K562 (cell line): Measurements from ENCODE around the gene ANKRD61. TPM values are rescaled to one million over a fixed set of nuclear protein-coding genes. Genes with fewer than 3 reads are reported as not detected.

ENCODE experiments used
- ATAC-seq: fragments of 200-7000 bp; cut with Tn5 transposase; 3 replicates; pipeline ENCODE4 v1.9.1; 2020; ENCODE audit warnings: moderate library complexity
- BruUV-seq: library from RNA; stranded (reverse); fragments of 400-500 nt; replicated peaks from 2 replicates; lab custom pipeline; 2021; lab: Mats Ljungman, UMichigan
- CTCF ChIA-PET: fragments of 300-600 bp; formaldehyde crosslinking; extraction: SDS; loops from one replicate; lab custom pipeline; 2021; ENCODE audit warnings: low intra/inter-chr PET ratio; lab: Yijun Ruan, JAX
- POLR2A ChIA-PET: fragments of 300-600, 350-650 bp; sonication (Branson Sonifier 250); formaldehyde crosslinking; extraction: SDS; loops from one replicate; lab custom pipeline; 2021; ENCODE audit warnings: antibody characterized with exemption, inconsistent platforms; lab: Yijun Ruan, JAX
- DNase-seq, 4 experiments: peaks; one replicate each; pipeline versions ENCODE4 v3.0.0 to v3.0.0-alpha.2; 2011 to 2018; ENCODE audit warnings: low spot score in 3 of 4, mixed read lengths in 3 of 4; ENCODE audit errors: extremely low read depth in 1 of 4
- FAIRE-seq: peaks from 2 replicates; lab custom pipeline; 2011; peaks lifted over from hg19 to GRCh38; lab: Jason Lieb, UNC
- H2AFZ ChIP-seq: 2 replicates; pipeline ENCODE4 v1.6.0; 2011; ENCODE audit warnings: low read depth, low read length, control low read depth, inconsistent platforms
- H3K27ac ChIP-seq: fragments of 200-600 bp; 3 replicates; pipeline ENCODE4 v1.8.0; 2011; ENCODE audit warnings: low read depth, mild to moderate bottlenecking, control low read depth, inconsistent platforms, low read length, moderate library complexity, mixed read lengths; ENCODE audit errors: extremely low read depth
- H3K27me3 ChIP-seq, 2 experiments: fragments of 300-600 bp in 1 of 2; 2 replicates in 1 of 2; 3 replicates in 1 of 2; pipeline versions ENCODE4 v1.6.0 to v1.8.0; 2011; ENCODE audit warnings: inconsistent platforms in 2 of 2, low read length in 2 of 2, mild to moderate bottlenecking in 1 of 2, mixed read lengths in 1 of 2, moderate library complexity in 1 of 2; ENCODE audit not compliant: control insufficient read depth in 2 of 2, insufficient read depth in 2 of 2
- H3K36me3 ChIP-seq: fragments of 300-600 bp; 3 replicates; pipeline ENCODE4 v1.8.0; 2011; ENCODE audit warnings: mild to moderate bottlenecking, low read length, inconsistent platforms; ENCODE audit not compliant: control insufficient read depth, insufficient read depth
- H3K4me1 ChIP-seq, 2 experiments: fragments of 200-600 bp in 1 of 2; replicated peaks in 1 of 2; 2 replicates in 1 of 2; 3 replicates in 1 of 2; pipeline versions ENCODE4 v1.5.1 to v1.8.0; 2011; ENCODE audit warnings: inconsistent platforms in 2 of 2, low read length in 2 of 2, mild to moderate bottlenecking in 1 of 2, mixed read lengths in 1 of 2, moderate library complexity in 1 of 2; ENCODE audit not compliant: control insufficient read depth in 2 of 2, insufficient read depth in 2 of 2
- H3K4me2 ChIP-seq: 2 replicates; pipeline ENCODE4 v1.6.1; 2011; ENCODE audit warnings: low read length, control low read depth, inconsistent platforms, mixed read lengths; ENCODE audit not compliant: insufficient read depth
- H3K4me3 ChIP-seq: fragments of 200-600 bp; sonication (generic), shearing (Covaris generic); 2 replicates; pipeline ENCODE4 v1.5.1; 2016; ENCODE audit warnings: control low read depth, inconsistent platforms
- H3K79me2 ChIP-seq: fragments of 200-600 bp; 3 replicates; pipeline ENCODE4 v1.8.0; 2011; ENCODE audit warnings: low read length, inconsistent platforms; ENCODE audit not compliant: control insufficient read depth, insufficient read depth
- H3K9ac ChIP-seq, 2 experiments: 2 replicates each; pipeline versions ENCODE4 v1.6.0 to v1.6.1; 2011; ENCODE audit warnings: low read depth in 2 of 2, low read length in 2 of 2, control low read depth in 1 of 2, inconsistent platforms in 1 of 2, mild to moderate bottlenecking in 1 of 2, mixed read lengths in 1 of 2; ENCODE audit not compliant: insufficient read depth in 1 of 2
- H3K9me1 ChIP-seq: one replicate; pipeline ENCODE4 v1.6.0; 2011; ENCODE audit warnings: inconsistent platforms, mild to moderate bottlenecking, low read length, moderate library complexity; ENCODE audit not compliant: control insufficient read depth, insufficient read depth
- H3K9me3 ChIP-seq: replicated peaks from 2 replicates; pipeline ENCODE4 v1.5.1; 2011; ENCODE audit warnings: low read depth, low read length, inconsistent platforms; ENCODE audit not compliant: control insufficient read depth, insufficient read depth
- H4K20me1 ChIP-seq: replicated peaks from 2 replicates; pipeline ENCODE4 v1.6.1; 2011; ENCODE audit warnings: low read length, inconsistent platforms, mixed read lengths; ENCODE audit not compliant: control insufficient read depth, insufficient read depth
- CXXC5 ChIP-seq: fragments of 250-450 bp; sonication (Bioruptor Pico); IDR thresholded peaks from 2 replicates; pipeline ENCODE4 v1.8.0; 2022; ENCODE audit warnings: inconsistent platforms, mild to moderate bottlenecking, moderate library complexity
- NCOA2 ChIP-seq, 2 experiments: fragments of 450-650 bp; IDR thresholded peaks; 2 replicates each; pipeline ENCODE4 v1.6.1; 2018; ENCODE audit warnings: mild to moderate bottlenecking in 2 of 2, moderate library complexity in 1 of 2; ENCODE audit not compliant: partially characterized antibody in 2 of 2
- NFRKB ChIP-seq: fragments of 450-650 bp; IDR thresholded peaks from 2 replicates; pipeline ENCODE4 v1.6.1; 2016; ENCODE audit warnings: low read depth
- SMAD4 ChIP-seq: fragments of 250-450 bp; sonication (Bioruptor Pico); conservative IDR thresholded peaks from 2 replicates; pipeline ENCODE4 v1.8.0; 2021; ENCODE audit warnings: inconsistent platforms, mild to moderate bottlenecking, moderate library complexity
- TARDBP ChIP-seq: fragments of 450-650 bp; IDR thresholded peaks from 2 replicates; pipeline ENCODE4 v1.6.1; 2016
- ZNF263 ChIP-seq: sonication (generic); formaldehyde crosslinking; IDR thresholded peaks from 2 replicates; pipeline ENCODE4 v1.8.0; 2022; ENCODE audit warnings: mild to moderate bottlenecking, missing genetic modification reagents, borderline replicate concordance
- ZNF436 ChIP-seq: fragments of 250-450, 450-650 bp; sonication (Bioruptor Pico); formaldehyde crosslinking; IDR thresholded peaks from 2 replicates; pipeline ENCODE4 v1.7.0; 2020; ENCODE audit warnings: mild to moderate bottlenecking
- WGBS: fragments of 100-300 bp; shearing (Covaris generic); methylation state at CpG from one replicate; pipeline ENCODE4 v1.1.6; 2016; ENCODE audit warnings: low coverage, mixed read lengths; ENCODE audit not compliant: insufficient coverage; ENCODE audit errors: missing lambda C conversion rate; 5-methylcytosine and 5-hydroxymethylcytosine counted together
- in situ Hi-C: fragments of 300-500 bp; cut with MboI; formaldehyde crosslinking; loops from 4 replicates; pipeline ENCODE4 v1.15.0; 2018; ENCODE audit warnings: inconsistent platforms, mixed read lengths
- intact Hi-C: fragments of 100-400 bp; cut with micrococcal nuclease; formaldehyde crosslinking; loops from 2 replicates; pipeline ENCODE4 v1.14.2; 2022
- polyA plus RNA-seq, 8 experiments: library from polyadenylated mRNA; depleted of rRNA in 4 of 8; stranded (reverse) in 5 of 8; unstranded in 3 of 8; fragments of >200 nt; fragmentation: Nextera tagmentation in 2 of 8; fragmentation: Illumina TruSeq in 1 of 8; extraction: Ambion mirVana in 2 of 8; extraction: Trizol in 1 of 8; gene quantifications; 2 replicates each; pipeline versions ENCODE4 v1.2.1 to v1.2.3, GENCODE V29; 2011 to 2014; ENCODE audit warnings: inconsistent platforms in 1 of 8, missing spikeins in 1 of 8
- total RNA-seq, 7 experiments: library from RNA; depleted of rRNA in 6 of 7; stranded (reverse); fragments of >200 nt in 6 of 7; fragmentation: Illumina TruSeq in 2 of 7; extraction: Trizol in 2 of 7; gene quantifications; 2 replicates each; pipeline versions ENCODE4 v1.2.1 to v1.2.3, GENCODE V29; 2011 to 2021; ENCODE audit warnings: low replicate concordance in 1 of 7
- TF ChIP-seq, protein P1 (sequence below): IDR thresholded peaks from 3 replicates; pipeline ENCODE4 v1.6.1; 2011; ENCODE audit warnings: borderline replicate concordance, mild to moderate bottlenecking; ENCODE audit not compliant: insufficient read length, insufficient read depth
- TF ChIP-seq, protein P2 (sequence below), 2 experiments: fragments of 250-450 bp in 1 of 2; fragments of 450-650 bp in 1 of 2; sonication (Bioruptor Pico) in 1 of 2; IDR thresholded peaks; 2 replicates each; pipeline versions ENCODE4 v1.6.1 to v1.8.0; 2016 to 2021; ENCODE audit warnings: mild to moderate bottlenecking in 2 of 2, moderate library complexity in 2 of 2, missing compliant biosample characterization in 1 of 2, missing genetic modification characterization in 1 of 2
- TF ChIP-seq, protein P3 (sequence below): IDR thresholded peaks from 2 replicates; pipeline ENCODE4 v1.6.1; 2011; ENCODE audit warnings: borderline replicate concordance, low read depth, mild to moderate bottlenecking, moderate library complexity, low read length; ENCODE audit not compliant: insufficient read depth, poor library complexity, severe bottlenecking
- TF ChIP-seq, protein P4 (sequence below): fragments of 450-650 bp; formaldehyde crosslinking; IDR thresholded peaks from 2 replicates; pipeline ENCODE4 v1.4.0; 2020; ENCODE audit warnings: mild to moderate bottlenecking

ANKRD61 gene
- total and polyA plus RNA-seq, 9 of the 15 experiments (the other 6 are each of a cell fraction or from before 2014, with no cell fraction given) = 0.08 to 0.11 (median 0.09) TPM; not detected in 5

DNA sequence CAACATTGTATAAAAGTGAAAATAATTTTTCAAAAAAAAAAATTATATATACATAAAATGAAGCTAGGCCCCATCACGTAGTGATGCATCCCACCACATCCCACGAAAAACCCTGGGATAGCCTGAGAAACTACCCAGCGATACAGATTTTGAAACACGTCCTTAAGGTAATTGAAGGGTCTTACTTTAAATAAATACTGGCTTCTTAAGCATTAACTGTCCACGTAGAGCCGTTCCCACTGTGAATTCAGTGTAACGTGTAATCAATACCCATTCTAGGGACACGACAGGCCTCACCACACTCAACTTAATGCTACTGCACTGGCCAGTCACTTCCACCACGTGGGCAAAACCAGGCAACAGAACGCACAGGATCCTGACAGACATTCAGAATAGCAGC is 4.0 kb downstream of the ANKRD61 start (continued):
- TF ChIP-seq, protein P1, sequence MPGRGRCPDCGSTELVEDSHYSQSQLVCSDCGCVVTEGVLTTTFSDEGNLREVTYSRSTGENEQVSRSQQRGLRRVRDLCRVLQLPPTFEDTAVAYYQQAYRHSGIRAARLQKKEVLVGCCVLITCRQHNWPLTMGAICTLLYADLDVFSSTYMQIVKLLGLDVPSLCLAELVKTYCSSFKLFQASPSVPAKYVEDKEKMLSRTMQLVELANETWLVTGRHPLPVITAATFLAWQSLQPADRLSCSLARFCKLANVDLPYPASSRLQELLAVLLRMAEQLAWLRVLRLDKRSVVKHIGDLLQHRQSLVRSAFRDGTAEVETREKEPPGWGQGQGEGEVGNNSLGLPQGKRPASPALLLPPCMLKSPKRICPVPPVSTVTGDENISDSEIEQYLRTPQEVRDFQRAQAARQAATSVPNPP = no peak

DNA sequence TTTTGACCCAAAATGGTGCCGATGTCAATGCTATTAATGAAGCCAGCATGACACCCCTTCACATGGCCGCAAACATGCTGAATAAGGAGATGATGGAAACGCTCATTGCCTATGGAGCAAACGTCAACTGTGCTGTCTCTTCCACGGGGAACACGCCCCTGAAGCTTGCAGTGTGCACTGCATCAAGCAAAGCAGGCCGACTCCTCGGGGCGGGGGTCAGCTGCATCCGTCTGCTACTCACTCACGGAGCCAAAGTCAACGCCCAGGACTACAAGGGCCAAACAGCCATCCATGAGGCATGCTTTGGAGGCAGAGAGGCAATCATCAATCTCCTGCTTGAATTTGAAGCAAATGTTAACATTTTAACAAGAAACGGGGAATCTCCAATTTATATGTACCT is 4.5 kb downstream of the ANKRD61 start:
- Histone ChIP-seq H4K20me1 (no peaks in the 10 kb centered on the region; the same call in none of the 2 replicates), H3K36me3 (peaks cover 85% of the 10 kb centered on the region), H3K27me3 (no peaks in the 10 kb centered on the region), H3K4me2 (no peak overlapping the region), H3K9ac (no peak overlapping the region), H2AFZ (no peak overlapping the region), H3K4me3 (no peak overlapping the region), H3K9me3 (no peaks in the 10 kb centered on the region), H3K27ac (no peak overlapping the region), H3K9me1 (no peaks in the 10 kb centered on the region), H3K4me1 (peaks cover 3 to 5% of the 10 kb centered on the region in 2 experiments; a peak in 3 of 5 replicates), H3K79me2 (peaks cover 29% of the 10 kb centered on the region; the same call in 2 of the 3 replicates)
- ChIA-PET CTCF (no interaction called here), POLR2A (interaction anchor here (0.6 to 1.7 kb wide), 4 partner anchors 9 to 236 kb away, joined by 3 to 7 read pairs (median 5); no protein-coding TSS in a partner anchor)
- no TSS peak for BruUV-seq
- ATAC-seq = no peak
- WGBS = 98% methylated on average over 13 of the region's 13 CpGs
- intact Hi-C loops = no loop called here
- no peak for FAIRE-seq
- DNase-seq = no peak
- in situ Hi-C loops = no loop called here
- TF ChIP-seq, protein P2, sequence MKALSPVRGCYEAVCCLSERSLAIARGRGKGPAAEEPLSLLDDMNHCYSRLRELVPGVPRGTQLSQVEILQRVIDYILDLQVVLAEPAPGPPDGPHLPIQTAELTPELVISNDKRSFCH (CRISPR knock-in tag; IDR thresholded peaks at IDR 0.05) = no peak
- TF ChIP-seq, protein P2 (tag; IDR thresholded peaks at IDR 0.05) = no peak
- TF ChIP-seq ZNF263 (CRISPR knock-in tag) = no peak
- TF ChIP-seq SMAD4 (CRISPR knock-in tag) = no peak
- TF ChIP-seq NCOA2 (IDR thresholded peaks at IDR 0.05; ENCODE audit: partially characterized antibody in 2 of 2) = no peak
- TF ChIP-seq, protein P3, sequence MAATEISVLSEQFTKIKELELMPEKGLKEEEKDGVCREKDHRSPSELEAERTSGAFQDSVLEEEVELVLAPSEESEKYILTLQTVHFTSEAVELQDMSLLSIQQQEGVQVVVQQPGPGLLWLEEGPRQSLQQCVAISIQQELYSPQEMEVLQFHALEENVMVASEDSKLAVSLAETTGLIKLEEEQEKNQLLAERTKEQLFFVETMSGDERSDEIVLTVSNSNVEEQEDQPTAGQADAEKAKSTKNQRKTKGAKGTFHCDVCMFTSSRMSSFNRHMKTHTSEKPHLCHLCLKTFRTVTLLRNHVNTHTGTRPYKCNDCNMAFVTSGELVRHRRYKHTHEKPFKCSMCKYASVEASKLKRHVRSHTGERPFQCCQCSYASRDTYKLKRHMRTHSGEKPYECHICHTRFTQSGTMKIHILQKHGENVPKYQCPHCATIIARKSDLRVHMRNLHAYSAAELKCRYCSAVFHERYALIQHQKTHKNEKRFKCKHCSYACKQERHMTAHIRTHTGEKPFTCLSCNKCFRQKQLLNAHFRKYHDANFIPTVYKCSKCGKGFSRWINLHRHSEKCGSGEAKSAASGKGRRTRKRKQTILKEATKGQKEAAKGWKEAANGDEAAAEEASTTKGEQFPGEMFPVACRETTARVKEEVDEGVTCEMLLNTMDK = no peak
- TF ChIP-seq TARDBP = no peak
- no peak for TF ChIP-seq CXXC5
- TF ChIP-seq NFRKB = no peak
- TF ChIP-seq, protein P4, sequence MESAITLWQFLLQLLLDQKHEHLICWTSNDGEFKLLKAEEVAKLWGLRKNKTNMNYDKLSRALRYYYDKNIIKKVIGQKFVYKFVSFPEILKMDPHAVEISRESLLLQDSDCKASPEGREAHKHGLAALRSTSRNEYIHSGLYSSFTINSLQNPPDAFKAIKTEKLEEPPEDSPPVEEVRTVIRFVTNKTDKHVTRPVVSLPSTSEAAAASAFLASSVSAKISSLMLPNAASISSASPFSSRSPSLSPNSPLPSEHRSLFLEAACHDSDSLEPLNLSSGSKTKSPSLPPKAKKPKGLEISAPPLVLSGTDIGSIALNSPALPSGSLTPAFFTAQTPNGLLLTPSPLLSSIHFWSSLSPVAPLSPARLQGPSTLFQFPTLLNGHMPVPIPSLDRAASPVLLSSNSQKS (CRISPR knock-in tag) = no peak
- no peak for TF ChIP-seq ZNF436 (CRISPR knock-in tag)
